NCI-H69 (cell line): ENCODE results near the gene CLDN17.

Experiments
- DNase-seq: peaks from one replicate; lab custom pipeline; 2025; lab: John Stamatoyannopoulos, UW

Gene CLDN17, protein sequence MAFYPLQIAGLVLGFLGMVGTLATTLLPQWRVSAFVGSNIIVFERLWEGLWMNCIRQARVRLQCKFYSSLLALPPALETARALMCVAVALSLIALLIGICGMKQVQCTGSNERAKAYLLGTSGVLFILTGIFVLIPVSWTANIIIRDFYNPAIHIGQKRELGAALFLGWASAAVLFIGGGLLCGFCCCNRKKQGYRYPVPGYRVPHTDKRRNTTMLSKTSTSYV

DNA sequence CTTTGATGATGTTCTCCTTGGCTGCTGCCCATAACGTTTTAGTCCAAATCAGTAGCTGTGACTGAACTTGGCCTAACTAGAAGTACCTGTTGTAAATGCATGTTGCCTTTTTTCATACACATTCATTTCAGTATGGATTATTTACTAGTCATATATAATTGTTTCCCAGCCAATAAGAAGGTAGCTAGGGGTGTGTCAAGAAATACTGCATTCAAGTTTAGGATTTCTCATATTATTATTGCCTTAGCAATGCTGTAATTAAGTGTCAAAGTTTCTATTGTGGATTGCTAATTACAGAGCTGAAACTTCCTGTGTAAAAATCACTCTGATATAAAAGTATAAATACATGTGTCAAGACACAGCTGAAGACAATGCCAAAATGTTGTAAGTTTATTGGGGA, at the start of gene CLDN17:
Gene CLDN17 (minus strand): TSS at position 101 of the 400 bp plus-strand sequence. CDS start 188 bp downstream, outside the sequence.
- no peak for DNase-seq

DNA sequence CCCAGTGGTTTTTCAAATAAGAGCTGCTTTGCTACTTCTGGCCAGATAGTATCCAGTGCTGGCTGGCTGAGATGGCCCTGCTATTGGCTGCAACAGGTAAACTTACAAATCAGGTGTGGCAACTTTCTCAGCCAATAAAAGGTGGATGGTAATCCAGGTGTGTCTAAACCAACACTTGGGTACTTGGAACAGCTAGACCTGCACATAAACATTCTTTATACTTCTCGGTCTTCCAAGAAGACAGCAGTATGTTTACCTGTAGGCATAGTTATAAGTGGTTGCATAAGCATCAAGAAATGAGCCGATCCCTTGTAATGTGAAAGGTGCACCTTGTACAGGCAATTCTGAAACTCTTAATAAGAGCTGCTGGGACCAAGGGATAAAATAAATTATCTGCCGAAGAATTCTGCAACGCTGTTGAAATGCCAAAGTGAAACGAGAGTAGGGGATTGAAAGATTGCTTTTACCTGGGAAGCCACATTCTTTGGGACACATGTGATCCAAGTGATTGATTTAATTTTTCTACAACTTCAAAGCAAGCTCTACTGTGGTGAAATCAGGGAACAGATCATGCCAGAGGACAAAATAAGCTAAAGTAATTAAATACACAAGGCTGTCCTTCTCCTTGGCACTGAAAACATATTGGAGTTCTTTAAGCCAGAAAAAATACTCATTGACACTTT, 49.6 kb upstream of the CLDN17 start, which contains the start of gene CLDN8:
Gene CLDN8 (minus strand): TSS at position 57 of the 683 bp plus-strand sequence. CDS start 172 bp downstream, outside the sequence.
- no peak for DNase-seq

DNA sequence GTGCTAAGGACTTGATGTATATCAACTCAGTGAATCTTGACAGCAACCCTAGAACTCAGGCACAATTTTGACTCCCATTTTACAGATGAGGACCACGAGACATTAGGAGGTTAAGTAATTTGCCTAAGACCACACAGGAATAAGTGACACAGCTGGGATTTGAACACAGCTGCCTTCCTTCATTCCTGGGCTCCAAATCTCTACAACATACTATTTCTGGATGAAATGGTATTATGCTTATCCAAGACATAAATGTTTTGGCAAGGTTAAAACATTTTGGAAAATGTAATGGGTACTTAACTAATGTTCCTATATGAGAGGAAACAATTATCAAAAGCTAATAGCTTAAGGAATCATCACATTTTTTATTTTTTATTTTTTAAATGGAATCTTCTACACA, 44.5 kb upstream of the CLDN17 start:
- no peak for DNase-seq

DNA sequence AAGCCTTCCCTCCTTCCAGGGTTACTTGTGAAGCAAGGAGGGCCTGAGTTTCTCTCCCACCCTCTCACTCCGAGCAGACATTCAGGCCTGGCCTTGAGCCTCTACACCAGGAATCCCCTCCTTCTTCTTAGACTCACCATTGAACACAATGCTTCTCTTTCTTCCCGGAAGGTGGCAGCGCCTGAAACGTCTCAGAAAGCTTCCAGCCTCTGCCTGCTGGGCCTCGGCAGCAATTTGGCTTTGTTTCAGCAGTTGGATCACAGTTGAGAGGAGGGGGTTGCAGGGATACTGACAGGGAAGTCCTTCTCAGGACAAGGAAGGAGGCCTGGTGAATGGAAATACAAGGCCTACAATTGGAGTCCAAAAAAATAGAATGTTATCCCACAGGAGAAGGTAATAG, 43.0 kb upstream of the CLDN17 start:
- DNase-seq, result no peak

DNA sequence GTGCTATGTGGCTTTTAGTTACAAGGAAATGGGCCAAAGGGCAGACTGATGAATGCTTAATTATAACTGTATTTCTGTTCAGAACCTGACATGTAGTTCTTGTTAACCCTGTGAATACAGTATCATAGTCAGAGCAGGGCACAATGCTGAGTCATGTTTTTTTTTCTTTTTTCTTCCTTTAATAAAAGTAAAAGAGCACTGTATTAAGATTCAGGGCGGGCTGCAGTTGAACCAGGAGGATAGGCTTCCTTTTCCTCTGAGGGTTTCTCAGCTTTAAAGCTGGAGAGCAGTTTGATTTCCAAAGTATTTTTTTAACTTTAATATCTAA, 40.6 kb upstream of the CLDN17 start:
- no peak for DNase-seq

DNA sequence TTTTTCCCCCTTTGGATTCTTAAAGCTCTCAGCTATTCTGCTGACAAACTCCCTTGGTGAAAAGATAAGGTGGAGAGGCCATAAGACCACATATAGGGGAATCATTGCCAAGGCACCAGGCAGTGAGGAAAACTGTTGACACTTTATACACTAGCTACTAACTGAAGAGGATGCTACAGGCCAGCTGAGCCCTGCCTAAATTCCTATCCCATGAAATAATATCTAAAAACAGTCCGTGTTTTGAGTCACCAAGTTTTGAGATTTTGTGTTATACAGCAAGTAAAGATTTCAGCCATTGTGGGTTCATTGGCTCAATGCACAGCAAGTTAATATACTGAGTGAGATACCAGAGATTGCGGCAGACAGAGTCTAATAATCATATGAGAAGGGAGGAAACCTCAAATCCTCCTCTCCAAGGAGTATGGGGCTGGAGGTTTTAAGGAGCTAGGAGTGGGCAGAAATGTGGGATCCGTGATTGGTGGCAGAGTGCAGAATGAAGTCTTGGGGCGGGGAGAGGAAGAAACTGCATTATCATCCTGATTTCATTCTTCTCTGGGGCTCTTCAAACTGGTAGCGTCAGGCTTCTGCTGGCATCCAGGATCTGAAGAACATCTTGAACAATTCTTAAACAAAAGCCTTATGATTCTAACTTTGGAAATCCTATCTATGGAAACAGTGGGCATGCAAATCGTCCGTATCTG, 40.1 kb upstream of the CLDN17 start:
- no peak for DNase-seq

DNA sequence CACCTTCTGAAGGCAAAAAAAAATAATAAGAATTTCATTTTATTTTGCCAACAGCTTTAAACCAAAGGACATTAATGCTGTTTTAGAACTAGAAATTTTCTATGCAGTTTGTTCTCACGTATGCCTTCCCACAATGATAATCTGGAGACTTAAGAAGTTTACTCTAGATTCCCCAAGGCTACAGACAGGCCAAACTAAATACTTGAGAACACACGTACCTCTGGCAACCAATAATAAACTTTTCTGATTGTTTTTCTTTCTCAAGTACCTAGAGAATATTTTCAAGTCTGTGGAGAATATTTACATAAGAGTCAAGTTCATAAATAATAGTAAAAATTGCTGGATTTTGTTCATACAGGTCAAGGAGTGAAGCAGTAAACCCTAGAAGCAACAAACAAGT, 33.4 kb upstream of the CLDN17 start:
- no peak for DNase-seq

DNA sequence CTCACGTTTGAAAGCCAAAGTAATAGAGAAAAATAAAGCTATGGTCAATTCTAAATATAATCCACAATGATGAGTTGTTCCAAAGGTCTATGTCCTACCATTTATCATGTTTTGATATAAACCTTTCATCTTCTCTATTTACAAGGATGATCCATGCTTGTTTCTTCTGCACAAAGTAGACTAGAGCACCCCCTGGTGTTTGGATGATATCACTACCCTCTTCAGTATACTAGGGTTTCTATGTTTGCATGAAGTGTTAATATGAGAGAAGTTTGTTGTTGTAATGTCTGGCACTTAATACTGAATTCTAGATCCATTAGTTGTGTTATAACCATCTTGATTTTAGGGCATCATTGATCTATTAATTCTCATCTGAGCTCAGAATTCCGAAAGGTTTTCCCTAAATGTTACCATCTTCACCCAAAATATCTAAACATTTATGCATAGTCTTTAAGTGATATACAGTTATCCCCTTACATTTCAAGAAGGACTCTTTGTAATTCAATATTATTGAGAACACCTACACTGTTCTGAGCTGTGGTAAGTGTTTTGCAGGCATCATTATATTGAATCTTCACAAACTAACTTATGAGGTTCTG, 28.2 kb upstream of the CLDN17 start:
- DNase-seq, result peak; percentile 63

DNA sequence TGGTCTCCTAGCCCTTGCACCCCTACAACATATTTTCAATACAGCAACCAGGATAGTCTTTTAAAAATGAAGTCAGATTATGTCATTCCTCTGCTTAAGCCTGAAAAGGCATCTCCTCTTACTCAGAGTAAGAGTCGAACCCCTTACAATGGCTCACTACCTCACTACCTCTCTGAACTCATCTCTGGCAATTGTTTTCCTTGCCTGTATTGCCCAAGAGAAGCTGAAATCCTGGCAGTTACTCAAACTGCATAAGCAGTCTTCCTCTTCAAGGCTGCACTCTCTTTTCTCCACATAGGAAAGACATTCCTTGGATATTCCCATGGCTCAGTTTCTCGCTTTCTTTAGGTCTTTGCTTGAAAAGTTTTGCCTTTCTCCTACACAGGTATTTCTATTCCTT, 26.6 kb upstream of the CLDN17 start:
- no peak for DNase-seq

DNA sequence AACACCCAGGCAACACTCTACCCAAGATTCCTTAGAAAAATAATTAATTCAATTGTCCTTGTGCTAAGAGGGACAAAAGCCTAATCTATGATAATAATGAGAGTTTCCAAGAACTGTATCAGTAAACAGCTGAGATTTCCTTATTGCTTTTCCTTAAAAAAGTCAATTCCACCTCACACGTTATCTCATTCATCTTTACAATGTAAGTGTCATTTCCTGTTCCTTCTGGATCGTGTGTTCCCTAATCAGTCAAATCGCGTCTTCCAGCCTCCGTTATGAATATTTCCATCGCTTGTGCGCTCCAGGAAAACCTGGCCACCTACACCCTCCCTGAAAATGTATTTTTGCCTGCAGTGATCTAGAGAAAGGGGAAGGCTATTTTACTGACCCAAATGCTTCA, 23.9 kb upstream of the CLDN17 start:
- DNase-seq, result no peak

DNA sequence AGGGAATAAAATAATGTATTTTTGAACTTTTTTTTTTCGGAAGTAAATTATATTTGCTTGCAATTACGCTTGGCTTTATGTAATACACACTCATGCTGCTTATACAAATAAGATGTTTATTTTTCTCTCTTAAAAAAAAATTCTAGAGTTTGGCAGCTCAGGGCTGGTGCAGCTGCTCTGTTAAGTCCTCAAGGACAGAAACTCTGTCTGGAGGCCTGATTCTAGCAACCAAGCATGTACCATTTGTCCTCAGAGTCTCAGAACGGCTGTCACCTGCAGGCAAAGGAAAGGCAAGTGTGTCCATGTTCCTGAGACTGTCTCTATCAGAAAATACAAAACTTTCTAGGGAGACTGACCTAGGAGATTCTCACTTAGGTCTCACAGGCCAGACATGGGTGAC, 23.2 kb upstream of the CLDN17 start:
- DNase-seq, result peak; percentile 38

DNA sequence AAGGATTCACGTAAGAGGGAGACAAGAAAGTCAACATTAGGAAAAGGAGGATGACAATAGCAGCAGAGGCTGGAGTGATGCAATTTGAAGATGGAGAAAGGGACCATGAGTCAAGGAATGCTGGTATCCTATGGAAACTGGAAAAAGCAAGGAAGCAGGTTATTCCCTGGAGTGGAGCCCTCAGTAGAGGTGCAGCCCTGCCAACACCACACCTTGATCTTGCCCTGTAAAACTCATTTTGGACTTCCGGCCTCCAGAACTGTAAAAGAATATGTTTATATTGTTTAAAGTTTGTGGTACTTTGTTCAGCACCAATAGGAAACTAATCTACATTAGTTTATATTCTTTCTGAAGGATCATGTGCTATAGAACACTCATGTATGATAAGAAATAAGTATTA, 19.6 kb upstream of the CLDN17 start:
- no peak for DNase-seq

DNA sequence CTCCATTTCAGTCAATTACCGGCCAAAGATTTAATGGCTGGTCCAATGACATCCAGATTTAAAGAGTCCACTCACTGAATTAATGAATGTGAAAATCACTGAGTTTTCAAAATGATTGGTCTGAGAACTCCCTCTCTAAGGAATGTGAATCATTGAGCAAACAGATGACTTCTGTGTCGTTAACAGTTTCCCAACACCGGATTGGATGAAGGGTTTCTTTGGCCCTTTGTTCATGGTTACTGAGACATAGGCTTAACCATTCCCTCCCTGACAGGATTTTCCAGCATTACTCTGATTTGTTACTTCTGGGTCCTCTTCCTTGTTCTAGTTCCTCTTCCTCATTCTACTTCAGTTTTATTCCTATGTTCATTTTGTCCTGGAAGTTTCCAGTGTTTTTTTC, 1.5 kb upstream of the CLDN17 start:
- no peak for DNase-seq

DNA sequence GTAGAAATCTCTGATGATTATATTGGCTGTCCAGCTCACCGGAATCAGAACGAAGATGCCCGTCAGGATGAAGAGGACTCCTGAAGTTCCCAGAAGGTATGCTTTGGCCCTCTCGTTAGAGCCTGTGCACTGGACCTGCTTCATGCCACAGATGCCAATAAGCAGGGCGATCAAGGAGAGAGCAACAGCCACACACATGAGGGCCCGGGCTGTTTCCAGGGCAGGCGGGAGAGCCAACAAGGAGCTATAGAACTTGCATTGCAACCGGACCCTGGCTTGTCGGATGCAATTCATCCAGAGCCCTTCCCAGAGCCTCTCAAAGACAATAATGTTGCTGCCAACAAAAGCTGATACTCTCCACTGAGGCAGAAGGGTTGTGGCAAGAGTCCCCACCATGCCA, 434 bp downstream of the CLDN17 start:
- no peak for DNase-seq

DNA sequence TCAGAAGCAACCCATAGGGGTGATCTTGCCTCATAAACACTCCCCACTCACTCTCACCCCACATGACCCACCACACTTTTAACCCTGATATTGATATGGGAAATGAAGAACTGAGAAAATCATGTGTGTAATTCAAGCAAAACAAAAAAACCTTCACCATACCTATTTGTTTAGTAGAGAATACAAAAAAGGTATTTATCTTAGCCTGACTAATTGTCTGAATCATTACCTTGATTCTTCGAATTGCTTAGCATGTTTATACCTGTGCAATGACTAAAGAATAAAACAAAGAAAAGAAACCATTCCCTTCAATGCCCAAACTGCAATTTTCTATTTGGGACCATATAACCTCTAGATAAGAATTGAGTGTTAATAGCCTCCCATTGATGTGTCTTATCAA, 1.8 kb downstream of the CLDN17 start:
- no peak for DNase-seq

DNA sequence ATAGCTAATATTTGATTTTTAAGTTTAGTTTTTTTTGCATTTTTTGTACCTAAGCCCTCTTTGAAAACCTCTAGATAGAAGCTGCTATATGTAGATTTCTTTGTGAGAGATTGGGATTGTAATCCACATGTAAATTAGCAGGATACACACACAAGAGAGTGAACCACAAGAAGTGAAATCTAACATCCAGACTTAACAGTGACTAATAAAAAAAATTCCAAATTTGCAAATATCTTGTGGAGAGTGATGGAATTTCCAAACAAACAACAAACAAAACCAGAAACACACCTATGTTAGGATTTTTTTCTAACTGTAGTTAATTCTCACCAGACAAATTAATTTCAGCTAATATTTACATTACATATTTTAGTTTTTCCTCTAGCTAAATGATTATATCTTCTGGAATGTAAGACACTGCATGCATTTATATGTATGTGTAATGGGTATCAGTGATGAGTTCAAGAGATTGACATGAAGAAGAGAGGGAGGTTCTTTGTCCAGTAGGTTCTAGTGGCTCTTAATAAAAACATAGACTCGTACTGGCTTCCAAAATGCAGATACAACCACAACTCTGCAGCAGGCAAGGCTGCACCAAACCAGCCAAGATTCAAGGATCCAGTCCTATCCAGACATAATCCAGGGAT, 12.8 kb downstream of the CLDN17 start:
- no peak for DNase-seq

DNA sequence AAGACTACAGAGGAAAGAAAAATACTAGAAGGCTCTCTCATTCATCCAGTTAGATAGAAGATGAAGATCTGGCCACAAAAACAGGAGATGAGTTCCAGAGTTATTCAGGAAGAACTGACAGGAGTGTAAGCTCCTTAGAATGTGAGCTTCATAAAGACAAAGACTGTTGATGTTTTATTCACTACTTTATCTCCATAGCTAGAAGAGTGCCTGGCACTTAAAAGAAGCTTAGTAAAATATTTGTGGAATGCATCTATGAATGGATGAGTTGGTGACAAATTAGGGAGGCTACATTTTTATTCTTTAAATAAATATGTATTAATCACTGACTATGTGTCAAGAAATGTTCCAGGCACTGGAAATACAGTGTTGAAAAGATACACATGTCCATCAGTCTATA, 13.8 kb downstream of the CLDN17 start:
- no peak for DNase-seq

DNA sequence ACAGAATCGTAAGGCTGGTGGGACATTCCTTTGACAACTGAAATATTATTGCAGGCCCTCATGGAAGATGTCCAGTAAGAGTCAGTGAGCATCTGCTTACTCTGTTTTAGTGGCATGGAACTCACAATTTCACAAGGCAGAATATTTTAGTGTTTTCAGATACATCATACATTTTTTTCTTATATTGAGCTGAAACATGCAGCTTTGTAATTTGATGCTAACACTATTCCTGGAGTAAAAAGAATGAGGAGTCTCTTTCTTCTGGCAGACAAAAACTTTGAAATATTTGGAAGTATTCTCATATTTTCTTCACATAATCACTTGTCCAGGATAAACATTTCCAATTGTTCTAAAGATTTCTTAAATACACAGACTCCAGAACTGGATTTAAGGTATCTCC, 17.7 kb downstream of the CLDN17 start:
- DNase-seq, result no peak

DNA sequence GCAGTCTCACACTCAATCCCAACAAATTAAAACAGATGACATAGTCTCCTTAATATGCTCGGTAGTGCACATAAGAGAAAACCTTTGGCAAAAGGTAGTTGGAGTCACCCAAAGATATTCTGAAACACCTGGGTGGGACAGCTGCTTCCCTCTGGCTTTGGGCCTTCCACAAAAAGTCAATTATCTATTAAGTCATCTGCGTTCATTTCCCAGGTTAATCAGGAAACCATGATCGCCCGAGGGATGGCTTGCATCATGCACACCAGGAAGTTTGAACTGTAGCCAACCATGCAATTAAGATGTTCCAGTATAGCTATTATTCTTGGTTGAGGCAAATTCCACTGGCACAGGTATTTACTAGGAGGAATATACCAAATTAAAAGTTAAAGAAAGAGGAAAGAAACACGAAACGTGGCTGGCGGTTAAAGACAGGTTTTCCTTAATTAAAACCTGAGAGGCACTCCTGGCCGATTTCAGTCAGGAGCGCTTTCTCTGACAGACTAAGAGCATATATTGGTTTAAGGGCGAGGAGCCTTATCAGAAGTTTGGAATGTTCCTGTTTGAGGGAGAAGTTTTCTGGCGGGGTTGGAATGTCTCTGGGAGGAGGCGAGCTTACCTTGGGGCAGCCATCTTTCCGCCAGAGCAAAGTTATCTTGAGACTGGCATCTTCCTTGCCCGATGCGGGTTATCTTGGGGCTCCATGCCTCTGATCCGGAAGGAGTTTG, 19.9 kb downstream of the CLDN17 start:
- DNase-seq, result peak; percentile 85

DNA sequence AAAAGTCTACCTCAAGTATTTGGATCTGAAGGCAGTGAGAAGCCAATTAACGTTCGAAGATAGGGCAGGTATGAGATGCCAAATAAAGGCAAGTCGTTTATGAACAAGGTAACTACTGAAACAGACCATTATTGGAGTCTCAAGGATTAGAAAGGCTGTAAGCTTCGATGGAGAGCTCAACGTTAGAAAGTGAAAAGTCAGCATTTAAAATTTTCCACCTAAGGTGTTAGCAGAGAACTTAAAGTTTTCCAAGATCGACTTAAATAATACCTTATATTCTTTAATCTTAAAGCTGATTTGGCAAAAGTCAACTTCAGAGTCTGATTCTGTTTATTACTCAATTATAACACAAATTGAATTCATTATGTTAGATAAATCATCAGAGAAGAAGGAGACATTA, 28.1 kb downstream of the CLDN17 start:
- no peak for DNase-seq

DNA sequence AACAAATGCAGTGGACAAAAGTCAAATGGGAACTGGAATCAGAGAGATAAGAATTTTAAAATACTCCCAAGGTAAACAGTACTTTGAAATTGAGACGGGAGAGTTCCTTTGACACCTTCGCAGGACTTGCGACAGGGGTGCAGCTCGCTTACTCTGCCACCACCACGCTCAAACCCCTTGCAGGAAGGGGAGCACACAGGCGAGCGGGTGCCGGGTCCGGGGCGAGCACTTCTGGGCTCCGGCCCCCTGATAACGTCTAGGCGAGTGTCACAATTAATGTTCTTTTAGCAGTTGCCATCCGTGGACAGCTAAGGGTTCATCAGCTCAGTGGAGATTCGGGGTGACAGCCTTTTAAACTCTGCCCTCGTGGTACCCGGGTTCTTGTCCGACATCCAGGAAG, 37.4 kb downstream of the CLDN17 start:
- DNase-seq, result no peak

DNA sequence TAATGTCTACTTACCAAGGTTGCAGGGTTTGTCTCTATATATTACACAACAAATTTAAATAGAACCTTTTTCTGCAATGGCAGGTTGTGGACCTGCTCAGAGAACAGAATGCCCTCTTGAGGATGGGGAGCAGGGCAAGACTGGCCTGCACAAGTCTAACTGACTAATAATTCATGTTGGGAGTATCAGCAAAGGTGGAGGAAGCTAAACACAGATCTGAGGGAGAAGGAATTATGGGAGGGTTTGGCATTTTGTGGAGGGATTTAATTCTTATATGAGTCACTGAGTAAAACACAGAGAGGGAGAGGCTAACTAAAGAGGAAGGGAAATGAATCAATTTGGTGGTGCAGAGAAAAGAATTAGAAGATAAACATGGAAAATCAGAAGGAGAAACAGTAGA, 40.0 kb downstream of the CLDN17 start:
- DNase-seq, result no peak
